GM18517 (cell line): ENCODE measurements around the gene CANT1.

Source experiments
- ATAC-seq: cut with Tn5 transposase; IDR thresholded peaks from one replicate; pipeline ENCODE4 v1.9.1; 2021; ENCODE audit warnings: mild to moderate bottlenecking, moderate library complexity; ENCODE audit not compliant: unreplicated experiment

CANT1 gene

DNA sequence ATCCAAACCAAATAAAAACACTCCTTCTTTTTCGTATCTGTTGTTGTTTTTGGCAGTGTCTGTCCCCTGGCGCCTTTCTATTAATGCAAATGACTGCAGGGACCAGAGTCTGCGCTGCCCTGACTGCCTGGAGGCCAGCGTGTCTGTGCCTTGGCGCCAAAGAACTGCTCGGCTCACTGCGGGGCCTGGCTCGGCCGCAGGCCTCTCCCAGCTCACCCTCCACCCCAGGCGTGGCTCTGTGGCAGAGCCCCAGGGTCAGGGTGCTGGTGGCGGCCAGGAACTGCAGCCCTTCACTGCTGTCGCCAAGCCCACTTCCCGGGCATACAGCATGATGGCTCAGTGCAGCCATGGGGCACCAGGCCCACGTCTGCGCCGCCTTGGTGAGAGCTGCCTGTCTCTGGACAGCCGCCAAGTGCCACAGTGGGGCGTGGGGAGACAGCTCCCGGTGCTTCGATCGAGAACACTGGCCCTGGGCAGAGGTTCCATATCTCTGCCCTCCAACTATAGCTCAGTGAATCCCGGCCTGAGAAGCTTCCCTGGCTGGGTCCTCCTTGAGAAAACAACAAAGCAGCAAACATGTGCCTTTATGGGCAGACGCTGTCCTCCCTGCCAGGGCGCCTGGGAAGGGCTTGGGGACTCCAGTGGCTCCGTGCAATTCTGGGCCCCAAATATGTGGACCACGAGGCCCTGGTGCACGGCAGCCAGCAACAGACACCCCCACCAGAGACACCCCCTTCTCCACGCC is 11.1 kb downstream of the CANT1 start:
- ATAC-seq, result no peak

DNA sequence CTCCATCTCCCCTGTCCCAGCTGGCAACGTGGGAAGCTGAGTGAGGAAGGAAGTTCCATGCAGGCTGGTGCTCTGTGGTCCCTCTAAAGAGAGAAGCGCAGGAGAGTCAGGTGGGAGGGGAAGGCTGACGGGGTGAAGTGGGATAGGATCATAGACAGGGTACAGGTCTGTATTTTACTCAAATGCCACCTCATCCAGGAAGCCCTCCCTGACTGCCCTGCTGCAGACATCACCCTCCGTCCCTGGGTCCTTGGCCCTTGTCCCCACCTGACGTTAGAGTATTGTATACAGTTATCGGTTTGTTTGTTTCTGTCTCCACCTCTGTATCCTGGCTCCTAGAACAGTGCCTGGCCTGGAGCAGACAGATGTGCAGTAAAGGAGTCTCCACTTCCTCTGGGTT is 11.7 kb downstream of the CANT1 start:
- no peak for ATAC-seq

DNA sequence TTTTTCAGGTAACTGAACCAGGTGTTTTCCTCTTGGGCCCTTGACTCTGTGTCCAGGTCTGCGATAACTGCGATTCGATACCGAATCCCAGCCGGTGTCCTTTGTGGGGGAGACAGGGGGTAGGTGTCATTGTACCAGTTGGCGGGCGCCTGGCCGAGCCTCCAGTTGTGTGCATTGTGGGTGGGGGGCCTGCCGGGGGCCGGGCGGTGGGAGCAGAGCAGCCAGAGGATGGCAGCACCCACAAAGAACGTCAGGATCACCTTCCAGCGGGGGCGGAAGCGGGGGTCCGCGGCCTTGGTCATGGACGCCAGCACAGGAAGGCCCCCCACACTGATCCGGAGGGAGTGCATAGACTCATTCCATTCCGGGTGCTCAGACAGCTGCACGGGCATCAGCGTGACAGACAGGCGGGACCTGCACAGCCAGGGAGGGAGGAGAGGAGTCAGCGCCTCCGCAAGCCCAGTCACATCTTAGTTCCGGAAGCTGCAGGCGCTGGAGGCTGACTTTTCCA is 12.3 kb downstream of the CANT1 start:
- no peak for ATAC-seq

DNA sequence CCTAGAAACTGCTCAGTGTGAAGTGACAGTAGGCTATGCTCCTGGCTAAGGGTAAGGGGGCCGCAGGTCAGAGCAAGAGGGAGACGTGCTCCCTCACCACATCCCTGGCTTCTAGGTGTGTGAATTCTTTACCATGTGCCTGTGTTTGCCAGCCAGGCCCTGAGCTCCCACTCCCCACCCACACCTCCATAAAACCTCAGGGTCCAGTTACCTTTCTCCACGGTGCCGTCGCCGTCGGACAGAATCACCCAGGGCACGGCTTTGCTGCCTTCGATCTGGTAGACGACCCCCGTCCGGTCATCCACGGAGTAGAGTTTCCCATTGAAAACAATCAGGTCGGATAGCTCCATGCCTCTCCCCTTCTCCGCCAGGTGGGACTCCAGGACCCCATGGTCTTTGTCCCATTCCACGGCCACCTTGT is 12.8 kb downstream of the CANT1 start:
- no peak for ATAC-seq

DNA sequence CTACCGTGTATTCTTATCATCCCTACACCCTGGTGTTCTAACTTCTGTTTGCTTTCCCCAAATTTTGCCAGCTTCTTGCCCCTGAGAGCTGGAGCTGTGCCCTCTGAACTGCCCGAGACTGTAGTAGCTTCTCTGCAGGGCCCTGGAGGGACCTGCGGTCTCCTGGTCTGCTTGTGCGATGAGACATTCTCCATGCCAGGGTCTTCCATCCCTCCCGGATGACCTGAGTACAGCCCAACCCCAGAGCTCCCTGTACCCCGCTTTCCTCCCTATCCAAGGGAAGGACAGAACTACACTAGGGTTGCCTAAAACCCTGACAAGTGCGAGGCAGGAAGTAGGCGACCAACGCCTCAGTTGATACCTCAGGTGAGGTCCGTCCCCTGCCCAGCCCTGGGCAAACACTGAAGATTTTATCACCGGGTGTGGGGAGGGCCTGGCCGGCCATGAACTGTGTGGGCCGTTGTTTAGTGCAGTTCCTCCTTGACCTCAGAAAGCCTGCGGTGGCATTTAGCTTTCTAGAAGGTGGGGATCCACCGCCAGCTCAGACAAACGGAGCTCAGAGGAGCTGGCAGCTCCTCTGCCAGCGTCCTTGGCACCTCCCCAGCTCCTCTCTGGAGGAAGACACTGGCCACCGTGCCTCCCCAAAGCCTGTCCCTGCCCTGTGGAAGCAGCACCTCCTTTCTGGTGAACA is 13.7 kb downstream of the CANT1 start:
- no peak for ATAC-seq

DNA sequence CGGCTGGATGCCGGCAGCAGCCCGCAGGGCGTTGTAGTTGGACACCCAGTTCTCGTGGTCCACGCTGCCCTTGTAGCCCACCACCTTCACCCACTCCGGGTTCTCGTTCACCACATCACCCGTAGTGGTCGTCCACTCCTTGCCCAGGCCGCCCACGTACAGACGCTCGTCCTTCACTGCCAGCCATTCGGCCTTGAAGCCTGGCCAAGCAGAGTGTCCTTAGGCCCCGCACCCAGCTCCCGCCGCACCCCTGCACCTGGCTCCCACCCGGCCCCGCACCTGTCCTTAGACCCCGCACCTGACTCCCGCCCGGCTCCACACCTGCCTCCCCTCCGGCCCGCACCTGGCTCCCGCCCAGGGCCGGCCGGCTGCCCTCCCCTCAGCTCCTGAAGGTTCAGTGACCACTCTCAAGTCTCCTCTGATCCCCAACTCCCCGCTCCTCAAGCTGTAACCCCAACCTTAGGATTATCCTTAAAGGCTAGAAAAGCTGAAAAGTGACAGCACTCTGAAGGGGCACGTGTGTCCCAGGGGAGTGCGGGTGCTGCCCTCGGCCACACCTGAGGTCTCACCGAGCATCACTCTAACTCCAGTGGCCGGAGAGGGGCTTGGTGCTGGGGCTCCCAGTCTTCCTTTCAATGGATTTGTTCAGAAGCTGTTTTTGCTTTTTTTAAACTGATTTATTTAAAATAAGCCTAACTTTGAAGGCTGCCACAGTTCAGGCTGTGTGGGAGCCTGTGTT is 14.4 kb downstream of the CANT1 start:
- no peak for ATAC-seq

DNA sequence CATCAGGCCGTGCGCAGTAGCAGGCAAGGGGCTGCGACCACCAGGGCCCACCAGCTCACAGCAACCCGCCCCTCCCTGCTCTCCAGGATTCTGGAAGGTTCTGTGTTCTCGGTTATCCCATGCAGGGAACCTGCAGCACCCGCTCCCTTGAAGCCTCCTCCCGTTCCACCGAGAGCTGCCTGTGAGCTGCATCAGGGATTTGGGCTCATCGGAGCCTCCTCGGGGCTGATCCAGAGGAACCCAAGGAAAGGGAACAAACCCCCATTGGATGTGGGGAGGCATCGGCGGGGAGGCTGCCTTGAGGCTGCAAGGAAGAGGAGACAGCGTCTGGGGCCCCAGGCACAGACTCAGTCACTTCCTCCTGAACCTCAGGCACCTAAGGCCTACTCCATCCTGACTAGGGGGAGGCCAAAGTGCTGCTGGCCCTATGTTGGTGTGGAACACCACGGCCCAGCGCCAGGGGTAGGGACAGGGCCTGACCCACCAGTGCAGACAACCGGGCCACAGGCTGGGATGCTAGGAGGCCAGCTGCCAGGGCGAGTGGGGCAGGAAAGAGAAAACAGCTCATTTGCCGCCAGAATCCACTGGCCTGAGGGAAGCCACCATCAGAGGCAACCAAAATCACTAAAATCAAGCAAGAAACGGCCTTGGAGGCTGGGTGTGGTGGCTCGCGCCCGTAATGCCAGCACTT is 15.4 kb downstream of the CANT1 start:
- ATAC-seq, result no peak

DNA sequence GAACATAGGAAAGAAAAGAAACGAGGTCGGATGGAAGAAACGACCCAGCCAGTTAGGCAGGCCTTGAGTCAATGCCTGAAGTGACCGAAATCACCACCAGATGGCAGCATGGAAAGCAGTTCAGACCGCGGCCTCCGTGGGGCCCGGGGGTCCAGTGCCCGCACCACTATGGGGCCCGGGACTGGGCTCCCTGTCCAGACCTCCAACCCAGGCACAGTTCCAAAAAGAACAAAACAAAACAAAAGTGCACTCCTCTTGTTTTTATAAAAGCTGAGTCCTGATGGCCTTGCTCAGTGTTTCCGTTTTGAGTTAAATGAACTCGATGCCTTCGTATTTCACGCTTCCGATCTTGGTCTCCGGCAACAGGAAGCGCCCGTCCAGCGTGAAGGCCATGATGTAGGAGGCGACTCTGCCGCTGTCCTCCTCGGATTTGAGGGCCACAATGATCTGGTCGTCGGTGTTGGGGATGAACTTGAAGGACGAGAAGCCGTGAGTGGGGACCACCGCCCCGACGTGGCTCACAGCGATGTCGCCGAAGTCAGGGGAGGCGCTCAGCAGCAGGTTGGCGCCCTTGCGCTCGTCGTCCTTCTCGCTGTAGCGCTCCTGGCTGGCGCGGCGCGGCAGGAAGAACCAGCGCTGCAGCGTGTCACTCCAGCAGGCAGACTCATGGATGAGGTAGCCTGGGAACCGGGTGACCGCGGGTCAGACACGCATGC is 16.2 kb downstream of the CANT1 start:
- ATAC-seq, result no peak

DNA sequence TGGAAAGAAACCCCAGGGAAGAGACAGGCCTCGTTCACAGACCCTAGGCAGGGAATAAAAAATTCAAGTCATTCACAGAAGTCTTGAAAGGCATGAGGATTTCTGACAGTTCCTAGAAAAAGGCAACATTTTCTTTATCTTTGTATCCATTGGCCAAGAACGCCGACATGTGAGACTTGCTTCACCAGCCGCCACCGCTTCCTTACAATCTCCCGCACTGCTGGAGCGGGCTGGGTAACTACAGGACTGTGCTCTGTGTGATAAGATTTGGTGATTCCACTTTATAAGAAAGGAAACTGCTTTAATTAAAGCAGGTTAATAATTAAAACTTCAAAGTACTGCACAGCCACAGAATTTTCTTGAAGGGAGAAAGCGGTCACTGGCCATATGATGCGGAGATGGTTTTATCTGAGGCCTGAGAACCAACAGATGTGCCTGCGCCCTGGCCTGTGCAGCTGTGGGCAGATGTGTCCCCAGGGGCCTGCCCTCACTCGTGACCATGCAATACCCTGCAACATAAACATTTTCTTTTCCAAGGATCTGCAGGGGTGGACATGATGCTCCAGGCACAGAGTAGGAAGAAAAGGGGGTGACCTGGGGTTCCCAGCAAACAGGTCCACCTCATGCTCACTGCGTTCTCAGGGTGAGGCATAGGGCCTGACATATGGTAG is 16.9 kb downstream of the CANT1 start:
- no peak for ATAC-seq

DNA sequence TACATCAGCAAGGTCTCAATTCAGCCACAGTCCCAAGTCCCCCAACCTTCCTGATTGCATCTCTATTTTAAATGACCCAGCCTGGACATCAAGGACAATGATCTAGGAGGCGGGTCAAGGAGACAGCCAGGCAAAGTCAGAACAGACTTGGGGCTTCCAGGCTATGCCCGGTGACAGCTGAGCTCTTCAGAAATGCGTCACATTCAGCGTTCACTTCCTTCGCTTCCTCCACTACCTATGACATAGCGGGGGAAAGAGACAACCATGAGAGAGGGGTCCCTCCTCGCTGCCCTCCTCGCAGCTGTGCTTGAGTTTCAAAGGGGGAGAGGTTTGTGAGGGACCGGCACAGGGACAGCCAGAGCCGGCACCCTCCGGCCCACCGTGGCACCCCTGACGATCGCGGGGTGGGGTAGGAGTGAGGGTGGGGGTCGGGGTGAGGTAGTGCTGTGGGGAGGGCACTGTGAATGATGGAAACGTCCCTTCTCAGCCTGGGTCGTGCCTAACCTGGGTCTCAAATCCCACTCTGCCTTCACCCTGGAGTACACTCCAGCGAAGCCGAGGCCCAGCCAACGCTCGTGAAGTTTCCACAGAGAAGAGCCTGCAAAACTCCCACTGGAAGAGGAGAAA is 17.5 kb downstream of the CANT1 start:
- ATAC-seq, result no peak

DNA sequence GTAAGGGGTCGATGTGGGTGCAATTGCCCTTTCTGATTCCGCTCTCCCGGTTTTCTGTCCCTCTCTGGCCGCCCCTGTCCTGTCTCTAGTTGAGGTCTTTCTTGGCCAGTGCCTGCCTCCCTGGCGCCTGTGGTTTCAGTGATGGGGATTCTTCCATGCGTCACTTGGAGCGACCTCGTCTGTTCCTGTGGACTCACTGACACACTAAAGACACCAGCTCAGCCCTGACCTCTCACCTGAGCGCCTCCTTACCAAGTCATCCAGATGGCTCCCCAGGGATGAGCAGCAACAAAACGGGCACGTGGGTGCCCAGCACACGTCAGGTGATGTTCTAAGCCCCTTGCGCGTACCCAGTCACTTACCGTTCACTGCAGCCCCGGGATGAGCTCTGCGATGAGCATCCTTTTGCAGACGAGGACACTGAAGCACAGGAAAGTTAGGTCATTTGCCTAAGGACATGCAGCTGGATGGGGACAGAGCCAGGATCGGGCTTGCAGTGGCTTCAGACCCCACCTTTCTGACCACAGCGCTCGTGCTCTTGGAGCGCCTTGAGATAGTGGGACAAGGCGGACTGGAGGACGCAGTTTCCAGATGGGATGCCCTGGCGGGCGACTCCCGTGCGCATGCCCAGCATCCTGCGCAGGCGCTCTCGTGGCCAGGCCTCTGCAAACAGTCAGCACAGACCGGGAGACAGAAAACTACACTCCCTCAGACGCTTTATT is 18.4 kb downstream of the CANT1 start:
- no peak for ATAC-seq

DNA sequence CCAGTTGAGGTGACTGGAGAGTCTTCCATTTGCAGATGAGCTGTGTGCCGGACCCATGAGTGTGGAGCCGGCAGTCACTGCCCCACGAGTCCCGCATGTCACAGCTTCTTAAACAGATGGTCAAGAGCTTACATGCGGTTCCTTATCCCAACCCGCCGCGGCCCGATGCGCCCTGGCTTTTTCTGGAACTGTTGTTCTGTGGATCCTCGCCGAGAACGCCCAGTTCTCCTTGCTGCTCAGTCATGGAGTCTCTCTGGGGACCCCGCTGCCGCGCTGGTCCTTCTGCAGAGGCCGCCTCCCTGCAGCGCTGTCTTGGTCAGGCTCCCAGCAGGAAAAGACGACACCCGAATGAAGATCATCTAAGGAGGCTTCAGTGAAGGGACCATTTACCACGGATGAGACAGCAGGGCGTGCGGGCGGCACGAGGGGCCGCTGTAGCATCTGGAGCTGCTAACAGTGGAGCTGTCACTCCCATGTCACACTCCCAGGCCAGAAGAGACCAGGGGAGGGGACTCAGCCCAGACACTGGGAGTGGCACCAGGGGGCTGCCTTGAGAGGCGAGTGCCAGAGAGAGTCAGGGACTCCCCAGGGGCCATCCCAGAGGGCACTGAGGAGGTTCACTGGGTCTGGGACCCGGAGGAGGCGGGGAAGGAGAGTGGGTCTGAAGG is 19.1 kb downstream of the CANT1 start:
- ATAC-seq, result no peak

DNA sequence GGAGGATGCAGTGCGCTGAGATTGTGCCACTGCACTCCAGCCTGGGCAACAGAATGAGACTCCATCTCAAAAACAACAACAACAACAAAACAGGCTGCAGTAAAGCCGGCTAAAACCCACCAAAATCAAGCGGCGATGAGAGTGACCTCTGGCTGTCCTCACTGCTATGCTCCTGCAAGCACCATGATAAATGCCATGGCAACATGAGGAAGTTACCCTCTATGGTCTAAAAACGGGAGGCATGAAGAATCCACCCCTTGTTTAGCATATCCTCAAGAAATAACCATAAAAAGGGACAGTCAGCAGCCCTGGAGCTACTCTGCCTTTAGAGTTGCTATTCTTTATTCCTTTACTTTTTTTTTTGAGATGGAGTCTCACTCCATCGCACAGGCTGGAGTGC is 21.4 kb downstream of the CANT1 start:
- ATAC-seq, result no peak

DNA sequence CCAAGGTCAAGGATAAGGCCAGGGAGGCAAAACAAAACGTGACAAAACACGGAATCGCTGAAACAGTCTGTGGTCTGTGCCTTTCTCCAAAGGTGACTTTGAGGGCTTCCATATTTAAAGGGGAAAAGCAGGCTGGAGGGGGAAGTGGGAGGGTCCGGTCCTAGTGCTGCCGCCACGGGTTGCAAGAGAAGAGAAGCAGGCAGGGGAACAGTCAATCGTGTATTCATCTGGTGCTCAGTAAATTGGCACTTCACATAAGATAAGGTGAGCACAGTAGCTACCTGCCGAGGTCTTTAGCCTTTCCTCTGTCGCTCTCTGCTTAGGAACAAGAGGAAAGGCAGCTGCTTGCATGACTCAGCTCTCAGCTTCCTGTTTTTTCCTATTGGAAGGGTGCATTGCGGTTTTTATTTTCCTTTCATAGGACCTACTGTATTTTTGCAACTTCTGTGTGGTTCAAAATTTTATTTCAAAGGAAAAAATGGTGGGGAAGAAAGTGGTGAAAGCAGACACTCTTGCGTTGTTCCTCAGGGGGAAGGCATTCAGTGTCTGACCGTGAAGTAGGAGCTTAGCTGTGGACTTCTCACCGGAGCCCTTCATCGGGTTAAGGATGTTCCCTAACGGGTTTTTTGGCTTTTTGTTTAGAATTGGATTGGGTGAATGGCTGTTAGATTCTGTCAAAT is 22.8 kb downstream of the CANT1 start:
- ATAC-seq, result no peak

DNA sequence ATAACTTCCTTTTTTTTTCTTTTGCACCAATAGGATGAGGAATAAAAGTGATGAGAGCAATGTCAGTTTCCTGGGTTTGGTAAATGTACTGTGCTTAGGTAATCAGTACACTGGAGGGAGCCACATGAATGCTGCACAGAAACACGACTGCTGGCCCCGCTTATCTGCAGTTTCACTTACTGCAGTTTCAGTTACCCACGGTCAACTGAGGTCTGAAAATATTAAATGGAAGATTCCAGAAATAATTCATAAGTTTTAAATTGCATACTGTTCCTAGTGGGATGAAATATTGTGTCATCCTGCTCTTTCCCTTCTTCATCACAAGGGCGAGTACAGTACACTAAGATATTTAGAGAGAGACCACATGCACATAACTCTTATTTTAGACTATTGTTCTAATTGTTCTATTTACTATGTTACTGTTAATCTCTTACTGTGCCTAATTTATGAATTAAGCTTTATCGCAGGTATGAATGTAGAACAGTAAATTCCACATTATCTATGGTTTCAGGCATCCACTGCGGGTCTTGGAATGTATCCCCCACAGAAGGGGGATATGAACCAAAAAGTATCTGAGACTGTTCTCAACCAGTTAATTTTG is 23.4 kb downstream of the CANT1 start:
- no peak for ATAC-seq

DNA sequence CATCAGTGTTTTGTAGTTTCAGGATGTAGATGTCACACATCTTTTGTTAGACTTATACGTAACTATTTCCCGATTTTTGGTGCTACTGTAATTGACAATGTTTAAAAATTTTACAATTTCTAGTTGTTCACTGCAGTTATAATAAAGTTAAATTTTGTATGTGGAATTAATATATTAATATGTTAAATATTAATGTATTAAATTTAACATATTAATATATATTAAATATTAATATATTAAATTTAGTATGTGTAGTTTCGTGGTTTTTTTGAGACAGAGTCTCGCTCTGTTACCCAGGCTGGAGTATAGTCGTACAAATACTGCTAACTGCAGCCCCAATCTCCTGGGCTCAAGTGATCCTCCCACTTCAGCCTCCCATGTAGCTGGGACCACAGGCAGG is 24.2 kb downstream of the CANT1 start:
- ATAC-seq, result no peak
